HepG2 (cell line): ENCODE data around the gene RRAD. TPM values are rescaled to one million over a fixed set of nuclear protein-coding genes. Genes with fewer than 3 reads are reported as not detected.

Experiments
- ARID2 ChIP-seq: sonication (generic); formaldehyde crosslinking; IDR thresholded peaks from 2 replicates; pipeline ENCODE4 v1.8.1; 2022; ENCODE audit warnings: mild to moderate bottlenecking, missing genetic modification reagents, borderline replicate concordance
- BATF2 ChIP-seq: sonication (generic); formaldehyde crosslinking; IDR thresholded peaks from 2 replicates; pipeline ENCODE4 v1.8.0; 2022; ENCODE audit warnings: mild to moderate bottlenecking, missing genetic modification reagents, moderate library complexity
- CERS6 ChIP-seq: sonication (generic); formaldehyde crosslinking; IDR thresholded peaks from 2 replicates; pipeline ENCODE4 v1.5.0; 2020; ENCODE audit warnings: missing genetic modification reagents
- FOXJ3 ChIP-seq: sonication (generic); formaldehyde crosslinking; IDR thresholded peaks from 2 replicates; pipeline ENCODE4 v1.4.0; 2020; ENCODE audit warnings: missing genetic modification reagents, mild to moderate bottlenecking, borderline replicate concordance
- KLF13 ChIP-seq: sonication (generic); formaldehyde crosslinking; IDR thresholded peaks from 2 replicates; pipeline ENCODE4 v1.4.0; 2020; ENCODE audit warnings: mild to moderate bottlenecking, missing genetic modification reagents
- MXD1 ChIP-seq: sonication (generic); formaldehyde crosslinking; IDR thresholded peaks from 2 replicates; pipeline ENCODE4 v1.4.0; 2020; ENCODE audit warnings: mild to moderate bottlenecking, missing genetic modification reagents
- SRF ChIP-seq: IDR thresholded peaks from 2 replicates; pipeline ENCODE4 v1.6.1; 2011; ENCODE audit warnings: mild to moderate bottlenecking, low read depth, low read length, moderate library complexity
- ZBTB20 ChIP-seq: sonication (generic); formaldehyde crosslinking; IDR thresholded peaks from 2 replicates; pipeline ENCODE4 v1.8.1; 2023; ENCODE audit warnings: missing genetic modification reagents, low read depth, mild to moderate bottlenecking, borderline replicate concordance
- ZNF121 ChIP-seq: sonication (generic); formaldehyde crosslinking; IDR thresholded peaks from 2 replicates; pipeline ENCODE4 v1.5.0; 2020; ENCODE audit warnings: mild to moderate bottlenecking, missing genetic modification reagents
- ZNF317 ChIP-seq: sonication (generic); formaldehyde crosslinking; IDR thresholded peaks from 2 replicates; pipeline ENCODE4 v1.5.0; 2020; ENCODE audit warnings: mild to moderate bottlenecking, missing genetic modification reagents
- ZNF460 ChIP-seq: sonication (generic); formaldehyde crosslinking; IDR thresholded peaks from 2 replicates; pipeline ENCODE4 v1.5.1; 2020; ENCODE audit warnings: missing genetic modification reagents, mild to moderate bottlenecking, borderline replicate concordance
- ZNF550 ChIP-seq: sonication (generic); formaldehyde crosslinking; IDR thresholded peaks from 2 replicates; pipeline ENCODE4 v1.4.0; 2020; ENCODE audit warnings: mild to moderate bottlenecking, missing genetic modification reagents, borderline replicate concordance
- ZNF704 ChIP-seq: sonication (generic); formaldehyde crosslinking; IDR thresholded peaks from 2 replicates; pipeline ENCODE4 v1.8.1; 2023; ENCODE audit warnings: mild to moderate bottlenecking, inconsistent platforms, moderate library complexity, missing genetic modification reagents, borderline replicate concordance
- polyA plus RNA-seq, 8 experiments: library from polyadenylated mRNA; depleted of rRNA in 3 of 8; stranded (reverse) in 7 of 8; unstranded in 1 of 8; fragments of >200 nt; fragmentation: Illumina TruSeq in 4 of 8; extraction: Trizol in 4 of 8; gene quantifications; 2 replicates each; pipeline versions ENCODE4 v1.2.1 to v1.2.3, GENCODE V29; 2011 to 2016; ENCODE audit warnings: low read depth in 4 of 8, missing spikeins in 1 of 8, mixed read lengths in 1 of 8; ENCODE audit not compliant: insufficient read depth in 1 of 8
- total RNA-seq, 5 experiments: library from RNA; depleted of rRNA; stranded (reverse); fragments of >200 nt; fragmentation: Illumina TruSeq; extraction: Trizol; gene quantifications; 2 replicates each; pipeline ENCODE4 v1.2.3, GENCODE V29; 2016; ENCODE audit warnings: low read depth in 1 of 5
- TF ChIP-seq, protein P1 (sequence below): sonication (generic); formaldehyde crosslinking; conservative IDR thresholded peaks from 2 replicates; pipeline ENCODE4 v1.8.1; 2023; ENCODE audit warnings: missing genetic modification reagents
- TF ChIP-seq, protein P2 (sequence below), 2 experiments: sonication (generic) in 1 of 2; formaldehyde crosslinking in 1 of 2; IDR thresholded peaks; 2 replicates each; pipeline versions ENCODE4 v1.4.0 to v1.6.1; 2018 to 2020; ENCODE audit warnings: missing genetic modification reagents in 2 of 2, borderline replicate concordance in 1 of 2, low read depth in 1 of 2, mild to moderate bottlenecking in 1 of 2, missing biosample characterization in 1 of 2
- TF ChIP-seq, protein P3 (sequence below): sonication (generic); formaldehyde crosslinking; IDR thresholded peaks from 2 replicates; pipeline ENCODE4 v1.9.0; 2021; ENCODE audit warnings: missing genetic modification reagents, mild to moderate bottlenecking, borderline replicate concordance

RRAD gene
- total and polyA plus RNA-seq, 2 of the 13 experiments (the other 11 are each of a cell fraction or from before 2014, with no cell fraction given): 0.80 to 1.1 TPM

- TF ChIP-seq MXD1 (CRISPR knock-in tag) (peak; percentile 93), ZNF121 (CRISPR knock-in tag) (peak; percentile 62; the same call in 1 of the 2 replicates), KLF13 (CRISPR knock-in tag) (0 out of 2 replicates have a peak, but pooled peaks have one; percentile 41), ZNF460 (CRISPR knock-in tag) (no peak; the same call in 1 of the 2 replicates), ZNF550 (CRISPR knock-in tag) (no peak), ZNF317 (CRISPR knock-in tag) (peak; percentile 89), FOXJ3 (CRISPR knock-in tag) (peak; percentile 66), BATF2 (CRISPR knock-in tag) (peak; percentile 29; the same call in 1 of the 2 replicates), ARID2 (CRISPR knock-in tag) (no peak), CERS6 (CRISPR knock-in tag) (peak; percentile 84), SRF (no peak), ZNF704 (CRISPR knock-in tag) (peak; percentile 79; the same call in 1 of the 2 replicates), ZBTB20 (peak; percentile 96)
- TF ChIP-seq, protein P1, sequence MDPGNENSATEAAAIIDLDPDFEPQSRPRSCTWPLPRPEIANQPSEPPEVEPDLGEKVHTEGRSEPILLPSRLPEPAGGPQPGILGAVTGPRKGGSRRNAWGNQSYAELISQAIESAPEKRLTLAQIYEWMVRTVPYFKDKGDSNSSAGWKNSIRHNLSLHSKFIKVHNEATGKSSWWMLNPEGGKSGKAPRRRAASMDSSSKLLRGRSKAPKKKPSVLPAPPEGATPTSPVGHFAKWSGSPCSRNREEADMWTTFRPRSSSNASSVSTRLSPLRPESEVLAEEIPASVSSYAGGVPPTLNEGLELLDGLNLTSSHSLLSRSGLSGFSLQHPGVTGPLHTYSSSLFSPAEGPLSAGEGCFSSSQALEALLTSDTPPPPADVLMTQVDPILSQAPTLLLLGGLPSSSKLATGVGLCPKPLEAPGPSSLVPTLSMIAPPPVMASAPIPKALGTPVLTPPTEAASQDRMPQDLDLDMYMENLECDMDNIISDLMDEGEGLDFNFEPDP (CRISPR knock-in tag): no peak
- TF ChIP-seq, protein P2, sequence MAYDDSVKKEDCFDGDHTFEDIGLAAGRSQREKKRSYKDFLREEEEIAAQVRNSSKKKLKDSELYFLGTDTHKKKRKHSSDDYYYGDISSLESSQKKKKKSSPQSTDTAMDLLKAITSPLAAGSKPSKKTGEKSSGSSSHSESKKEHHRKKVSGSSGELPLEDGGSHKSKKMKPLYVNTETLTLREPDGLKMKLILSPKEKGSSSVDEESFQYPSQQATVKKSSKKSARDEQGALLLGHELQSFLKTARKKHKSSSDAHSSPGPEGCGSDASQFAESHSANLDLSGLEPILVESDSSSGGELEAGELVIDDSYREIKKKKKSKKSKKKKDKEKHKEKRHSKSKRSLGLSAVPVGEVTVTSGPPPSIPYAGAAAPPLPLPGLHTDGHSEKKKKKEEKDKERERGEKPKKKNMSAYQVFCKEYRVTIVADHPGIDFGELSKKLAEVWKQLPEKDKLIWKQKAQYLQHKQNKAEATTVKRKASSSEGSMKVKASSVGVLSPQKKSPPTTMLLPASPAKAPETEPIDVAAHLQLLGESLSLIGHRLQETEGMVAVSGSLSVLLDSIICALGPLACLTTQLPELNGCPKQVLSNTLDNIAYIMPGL (CRISPR knock-in tag; IDR thresholded peaks at IDR 0.05; ENCODE audit: borderline replicate concordance in 1 of 2, low read depth in 1 of 2): peak; percentile 96 to 99
- TF ChIP-seq, protein P3, sequence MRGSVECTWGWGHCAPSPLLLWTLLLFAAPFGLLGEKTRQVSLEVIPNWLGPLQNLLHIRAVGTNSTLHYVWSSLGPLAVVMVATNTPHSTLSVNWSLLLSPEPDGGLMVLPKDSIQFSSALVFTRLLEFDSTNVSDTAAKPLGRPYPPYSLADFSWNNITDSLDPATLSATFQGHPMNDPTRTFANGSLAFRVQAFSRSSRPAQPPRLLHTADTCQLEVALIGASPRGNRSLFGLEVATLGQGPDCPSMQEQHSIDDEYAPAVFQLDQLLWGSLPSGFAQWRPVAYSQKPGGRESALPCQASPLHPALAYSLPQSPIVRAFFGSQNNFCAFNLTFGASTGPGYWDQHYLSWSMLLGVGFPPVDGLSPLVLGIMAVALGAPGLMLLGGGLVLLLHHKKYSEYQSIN (CRISPR knock-in tag): no peak
Observed at GRCh38 chr16:66934138-66934838, 9.0 kb upstream of the RRAD start, which contains the start of gene CIAO2B (continued).
